GM23248 (cell line): ENCODE data around the gene ABHD12. TPM values are rescaled to one million over a fixed set of nuclear protein-coding genes. Genes with fewer than 3 reads are reported as not detected.

Experiments used
- DNase-seq: peaks from one replicate; pipeline ENCODE4 v3.0.0-alpha.2; 2015
- H2AFZ ChIP-seq: fragments of 200-600 bp; sonication (generic); 2 replicates; pipeline ENCODE4 v1.6.1; 2016; ENCODE audit warnings: antibody characterized with exemption
- H3F3A ChIP-seq: fragments of 200-600 bp; sonication (generic); 2 replicates; pipeline ENCODE4 v1.6.1; 2016; ENCODE audit warnings: mild to moderate bottlenecking, antibody characterized with exemption, mixed run types; ENCODE audit not compliant: insufficient read depth
- H3K27ac ChIP-seq: fragments of 200-600 bp; sonication (generic); 2 replicates; pipeline ENCODE4 v1.5.1; 2016; ENCODE audit warnings: mild to moderate bottlenecking
- H3K27me3 ChIP-seq: fragments of 200-600 bp; sonication (generic); replicated peaks from 2 replicates; pipeline ENCODE4 v1.6.1; 2016; ENCODE audit warnings: mild to moderate bottlenecking; ENCODE audit not compliant: insufficient read depth
- H3K36me3 ChIP-seq: fragments of 200-600 bp; sonication (generic); 2 replicates; pipeline ENCODE4 v1.6.1; 2016; ENCODE audit warnings: low read depth, mild to moderate bottlenecking
- H3K4me1 ChIP-seq: fragments of 200-600 bp; sonication (generic); 2 replicates; pipeline ENCODE4 v1.6.1; 2016; ENCODE audit warnings: mild to moderate bottlenecking; ENCODE audit not compliant: insufficient read depth
- H3K4me2 ChIP-seq: fragments of 200-600 bp; sonication (generic); one replicate; pipeline ENCODE4 v1.6.1; 2016; ENCODE audit warnings: mild to moderate bottlenecking; ENCODE audit not compliant: unreplicated experiment
- H3K4me3 ChIP-seq: fragments of 200-600 bp; sonication (generic); 2 replicates; pipeline ENCODE4 v1.5.1; 2016; ENCODE audit warnings: mild to moderate bottlenecking
- H3K79me2 ChIP-seq: fragments of 200-600 bp; sonication (generic); 2 replicates; pipeline ENCODE4 v1.6.1; 2016; ENCODE audit warnings: mild to moderate bottlenecking; ENCODE audit not compliant: insufficient read depth
- H3K9ac ChIP-seq: fragments of 200-600 bp; sonication (generic); 2 replicates; pipeline ENCODE4 v1.6.1; 2016; ENCODE audit warnings: mild to moderate bottlenecking
- H3K9me2 ChIP-seq: fragments of 200-600 bp; sonication (generic); 2 replicates; pipeline ENCODE4 v1.6.1; 2016; ENCODE audit warnings: mixed run types, mild to moderate bottlenecking, moderate library complexity; ENCODE audit not compliant: insufficient read depth
- H3K9me3 ChIP-seq: fragments of 200-600 bp; sonication (generic); one replicate; pipeline ENCODE4 v1.6.1; 2017; ENCODE audit warnings: low read depth
- H4K20me1 ChIP-seq: fragments of 200-600 bp; sonication (generic); 2 replicates; pipeline ENCODE4 v1.6.0; 2016; ENCODE audit not compliant: insufficient read depth
- EZH2 ChIP-seq: fragments of 200-600 bp; sonication (generic); IDR thresholded peaks from 2 replicates; pipeline ENCODE4 v1.6.1; 2018; ENCODE audit warnings: antibody characterized with exemption, mild to moderate bottlenecking; ENCODE audit not compliant: insufficient read depth, poor library complexity, severe bottlenecking
- EZH2phosphoT487 ChIP-seq: fragments of 200-600 bp; sonication (generic); IDR thresholded peaks from 2 replicates; pipeline ENCODE4 v1.6.1; 2018; ENCODE audit warnings: antibody characterized with exemption, moderate library complexity, mild to moderate bottlenecking, low read depth; ENCODE audit not compliant: insufficient read depth
- WGBS, 2 experiments: methylation state at CpG; one replicate each; pipeline ENCODE4 v1.1.6; 2015 to 2017; ENCODE audit warnings: low lambda C conversion rate in 2 of 2, low coverage in 1 of 2; ENCODE audit errors: missing lambda C conversion rate in 2 of 2; 5-methylcytosine and 5-hydroxymethylcytosine counted together
- in situ Hi-C: fragments of 300-500 bp; cut with MboI; formaldehyde crosslinking; loops from 2 replicates; pipeline ENCODE4 v1.15.0; 2020
- polyA plus RNA-seq: library from polyadenylated mRNA; unstranded; fragments of >200 nt; fragmentation: Nextera tagmentation; extraction: Ambion mirVana; gene quantifications from 2 replicates; pipeline ENCODE4 v1.2.1, GENCODE V29; 2016
- total RNA-seq: library from RNA; depleted of rRNA; stranded (reverse); fragments of >200 nt; shearing (Covaris generic); gene quantifications from 2 replicates; pipeline ENCODE4 v1.2.3, GENCODE V29; 2014

The ABHD12 gene
- total and polyA plus RNA-seq, 2 experiments from 2014 or later, result 50.6 to 82.1 TPM

- Histone ChIP-seq H3F3A (peaks cover 29% of the 10 kb centered on the region), H3K27ac (no peak overlapping the region), H3K9me2 (no peaks in the 10 kb centered on the region), H3K4me3 (no peak overlapping the region), H2AFZ (no peak overlapping the region), H3K9ac (no peak overlapping the region), H3K79me2 (peaks cover 79% of the 10 kb centered on the region), H3K27me3 (no peaks in the 10 kb centered on the region), H3K4me2 (no peak overlapping the region), H4K20me1 (no peaks in the 10 kb centered on the region), H3K9me3 (peaks cover 7% of the 10 kb centered on the region), H3K36me3 (no peaks in the 10 kb centered on the region), H3K4me1 (peaks cover 6% of the 10 kb centered on the region)
- no peak for DNase-seq
- 92 to 95% methylated on average over 8 of the region's 8 CpGs for WGBS, 2 experiments
- TF ChIP-seq EZH2phosphoT487 (no peak), EZH2 (no peak)
- in situ Hi-C loops, result loop anchor here (10.0 to 25.0 kb wide), 2 partner anchors 55 to 793 kb away; no protein-coding TSS in a partner anchor
These were observed 21.1 kb downstream of the ABHD12 start for GRCh38 chr20:25369529-25369928.

GRCh38 chr20:25368976-25369375, 21.7 kb downstream of the ABHD12 start:
- Histone ChIP-seq H3K27ac (no peak overlapping the region), H3K4me2 (no peak overlapping the region), H3K36me3 (no peaks in the 10 kb centered on the region), H4K20me1 (no peaks in the 10 kb centered on the region), H3K9me3 (peaks cover 7% of the 10 kb centered on the region), H3K4me1 (peaks cover 6% of the 10 kb centered on the region), H3K9me2 (no peaks in the 10 kb centered on the region), H3K79me2 (peaks cover 80% of the 10 kb centered on the region), H3K9ac (no peak overlapping the region), H3K4me3 (no peak overlapping the region), H3F3A (peaks cover 24% of the 10 kb centered on the region), H2AFZ (no peak overlapping the region), H3K27me3 (no peaks in the 10 kb centered on the region)
- 92 to 97% methylated on average over 5 of the region's 5 CpGs for WGBS, 2 experiments
- in situ Hi-C loops, result loop anchor here (10.0 to 25.0 kb wide), 2 partner anchors 56 to 793 kb away; no protein-coding TSS in a partner anchor
- DNase-seq, result no peak
- TF ChIP-seq EZH2phosphoT487 (no peak), EZH2 (no peak)

GRCh38 chr20:25368526-25368925, 22.1 kb downstream of the ABHD12 start:
- TF ChIP-seq EZH2 (no peak), EZH2phosphoT487 (no peak)
- in situ Hi-C loops, result loop anchor here (10.0 to 25.0 kb wide), 2 partner anchors 56 to 794 kb away; no protein-coding TSS in a partner anchor
- WGBS, 2 experiments, result 97 to 99% methylated on average over 10 of the region's 10 CpGs

GRCh38 chr20:25364879-25365699, 25.5 kb downstream of the ABHD12 start:
- 0 out of 2 replicates have a peak, but pooled peaks cover 4% of the 10 kb centered on the region for H3K4me1 ChIP-seq
- in situ Hi-C loops, result loop anchor here (10.0 to 25.0 kb wide), 2 partner anchors 60 to 797 kb away; no protein-coding TSS in a partner anchor
- no peaks in the 10 kb centered on the region for H3K27me3 ChIP-seq
- WGBS, 2 experiments, result 94 to 95% methylated on average over 2 of the region's 2 CpGs
- H3F3A ChIP-seq, result no peaks in the 10 kb centered on the region
- TF ChIP-seq EZH2 (no peak), EZH2phosphoT487 (no peak)
- H3K9ac ChIP-seq, result no peak overlapping the region
- H3K27ac ChIP-seq, result no peak overlapping the region
- H3K36me3 ChIP-seq, result no peaks in the 10 kb centered on the region
- H4K20me1 ChIP-seq, result no peaks in the 10 kb centered on the region
- no peak overlapping the region for H3K4me2 ChIP-seq
- no peak overlapping the region for H3K4me3 ChIP-seq
- no peaks in the 10 kb centered on the region for H3K9me2 ChIP-seq
- no peak for DNase-seq
- no peaks in the 10 kb centered on the region for H3K9me3 ChIP-seq
- peaks cover 96% of the 10 kb centered on the region for H3K79me2 ChIP-seq
- no peak overlapping the region for H2AFZ ChIP-seq

More at GRCh38 chr20:25368526-25368925, 22.1 kb downstream of the ABHD12 start:
- H3K4me1 ChIP-seq, result peaks cover 6% of the 10 kb centered on the region
- peaks cover 19% of the 10 kb centered on the region for H3F3A ChIP-seq
- no peak overlapping the region for H3K4me3 ChIP-seq
- H3K9ac ChIP-seq, result no peak overlapping the region
- H3K9me3 ChIP-seq, result peaks cover 7% of the 10 kb centered on the region
- H3K27me3 ChIP-seq, result no peaks in the 10 kb centered on the region
- DNase-seq, result no peak
- H3K36me3 ChIP-seq, result no peaks in the 10 kb centered on the region
- no peak overlapping the region for H3K27ac ChIP-seq
- no peaks in the 10 kb centered on the region for H4K20me1 ChIP-seq
- no peaks in the 10 kb centered on the region for H3K9me2 ChIP-seq
- no peak overlapping the region for H2AFZ ChIP-seq
- H3K4me2 ChIP-seq, result no peak overlapping the region
- H3K79me2 ChIP-seq, result peaks cover 84% of the 10 kb centered on the region
